ENCODE results near the gene DOK7. TPM values are rescaled to one million over a fixed set of nuclear protein-coding genes. Genes with fewer than 3 reads are reported as not detected.

DOK7 gene
- polyA plus RNA-seq, 3 donors = not detected

DNA sequence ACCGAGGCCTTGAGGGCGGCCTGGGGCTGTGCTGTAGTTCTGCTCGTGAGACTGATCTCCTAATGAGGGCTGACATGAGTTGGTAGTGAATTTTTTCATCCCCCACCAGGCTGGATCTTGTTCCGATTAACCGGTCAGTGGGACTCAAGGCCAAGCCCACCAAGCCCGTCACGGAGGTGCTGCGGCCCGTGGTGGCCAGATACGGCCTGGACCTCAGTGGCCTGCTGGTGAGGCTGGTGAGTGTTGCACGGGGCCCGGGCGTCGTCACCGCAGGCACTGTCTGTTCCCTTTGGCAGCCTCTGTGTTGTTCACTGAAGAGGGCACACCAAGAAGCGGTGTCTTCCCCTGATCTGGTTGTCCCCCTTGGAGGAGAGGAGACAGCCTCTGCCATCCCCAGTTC lies 39.7 kb upstream of the DOK7 start:
- Histone ChIP-seq H3K9me3 (replicated peaks in 1 of 2; ENCODE audit: control insufficient read depth in 1 of 2, insufficient read depth in 1 of 2, low read length in 2 of 2) (no peaks in the 10 kb centered on the region), H3K27ac (ENCODE audit: low read depth in 1 of 2, low read length in 2 of 2) (no peak overlapping the region), H2AFZ (ENCODE audit: insufficient read depth, low read depth, low read length, poor library complexity, severe bottlenecking) (no peak overlapping the region), H3K9ac (ENCODE audit: insufficient read depth, low read length, poor library complexity, severe bottlenecking) (no peak overlapping the region), H4K20me1 (ENCODE audit: insufficient read depth, low read length) (no peaks in the 10 kb centered on the region), H3K36me3 (replicated peaks in 1 of 2; ENCODE audit: control insufficient read depth in 1 of 2, insufficient read depth in 2 of 2, low read length in 2 of 2) (peaks cover 0 to 5% of the 10 kb centered on the region in 2 donors), H3K79me2 (ENCODE audit: insufficient read depth, low read length) (no peaks in the 10 kb centered on the region), H3K4me3 (replicated peaks in 1 of 3; ENCODE audit: low read depth in 2 of 3, low read length in 3 of 3) (no peak overlapping the region), H3K4me1 (ENCODE audit: control insufficient read depth in 1 of 2, insufficient read depth in 2 of 2, low read length in 2 of 2) (no peaks in the 10 kb centered on the region), H3K4me2 (replicated peaks; ENCODE audit: extremely low read depth, low read length, poor library complexity, severe bottlenecking) (no peak overlapping the region), H3K27me3 (ENCODE audit: control insufficient read depth in 2 of 2, insufficient read depth in 2 of 2, low read length in 2 of 2) (no peaks in the 10 kb centered on the region)
- intact Hi-C loops (cut with micrococcal nuclease) = no loop called here
- Mint-ChIP-seq H3K4me1 (no peaks in the 10 kb centered on the region), H3K27ac (peak overlapping the region in 1 of 7 donors; percentile 33), H3K27me3 (ENCODE audit: low read depth in 3 of 3) (peaks cover 0 to 2% (median 0%) of the 10 kb centered on the region in 3 donors), H3K36me3 (peaks cover 10 to 12% of the 10 kb centered on the region in 2 donors), H3K9me3 (peaks cover 0 to 1% (median 0%) of the 10 kb centered on the region in 7 donors), H3K4me3 (no peak overlapping the region)
- TF ChIP-seq, protein P1, sequence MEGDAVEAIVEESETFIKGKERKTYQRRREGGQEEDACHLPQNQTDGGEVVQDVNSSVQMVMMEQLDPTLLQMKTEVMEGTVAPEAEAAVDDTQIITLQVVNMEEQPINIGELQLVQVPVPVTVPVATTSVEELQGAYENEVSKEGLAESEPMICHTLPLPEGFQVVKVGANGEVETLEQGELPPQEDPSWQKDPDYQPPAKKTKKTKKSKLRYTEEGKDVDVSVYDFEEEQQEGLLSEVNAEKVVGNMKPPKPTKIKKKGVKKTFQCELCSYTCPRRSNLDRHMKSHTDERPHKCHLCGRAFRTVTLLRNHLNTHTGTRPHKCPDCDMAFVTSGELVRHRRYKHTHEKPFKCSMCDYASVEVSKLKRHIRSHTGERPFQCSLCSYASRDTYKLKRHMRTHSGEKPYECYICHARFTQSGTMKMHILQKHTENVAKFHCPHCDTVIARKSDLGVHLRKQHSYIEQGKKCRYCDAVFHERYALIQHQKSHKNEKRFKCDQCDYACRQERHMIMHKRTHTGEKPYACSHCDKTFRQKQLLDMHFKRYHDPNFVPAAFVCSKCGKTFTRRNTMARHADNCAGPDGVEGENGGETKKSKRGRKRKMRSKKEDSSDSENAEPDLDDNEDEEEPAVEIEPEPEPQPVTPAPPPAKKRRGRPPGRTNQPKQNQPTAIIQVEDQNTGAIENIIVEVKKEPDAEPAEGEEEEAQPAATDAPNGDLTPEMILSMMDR (IDR thresholded peaks at IDR 0.05) = no peak
- WGBS (ENCODE audit: insufficient coverage) = 98% methylated on average over 13 of the region's 16 CpGs
- DNase-seq = no peak

DNA sequence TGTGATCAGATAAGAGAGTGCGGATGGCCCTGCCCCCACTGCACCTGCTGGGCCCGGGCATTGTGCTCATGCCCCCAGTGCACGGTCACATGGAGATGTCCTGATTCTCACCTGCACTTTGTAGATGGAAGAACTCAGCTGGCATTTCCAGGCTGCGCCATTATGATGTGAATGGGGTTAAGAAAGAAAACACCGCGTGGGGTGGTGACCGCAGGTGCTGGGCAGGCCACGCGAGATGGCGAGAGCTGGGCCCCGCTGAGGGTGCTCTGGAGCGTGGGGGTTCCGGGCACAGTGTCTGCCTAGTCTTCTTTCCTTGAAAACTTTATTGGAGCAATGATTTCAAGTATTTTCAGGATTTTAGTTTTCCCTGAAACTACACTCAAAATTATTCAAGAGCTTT lies 39.2 kb upstream of the DOK7 start:
- Mint-ChIP-seq H3K4me1 (no peaks in the 10 kb centered on the region), H3K27me3 (ENCODE audit: low read depth in 3 of 3) (peaks cover 0 to 2% (median 0%) of the 10 kb centered on the region in 3 donors), H3K9me3 (peaks cover 0 to 1% (median 0%) of the 10 kb centered on the region in 7 donors), H3K36me3 (peaks cover 11 to 12% of the 10 kb centered on the region in 2 donors), H3K27ac (no peak overlapping the region), H3K4me3 (no peak overlapping the region)
- TF ChIP-seq, protein P1 (IDR thresholded peaks at IDR 0.05) = no peak
- H3K4me3 ChIP-seq (replicated peaks in 1 of 3; ENCODE audit: low read depth in 2 of 3, low read length in 3 of 3) = no peak overlapping the region
- no peaks in the 10 kb centered on the region for H4K20me1 ChIP-seq (ENCODE audit: insufficient read depth, low read length)
- 95% methylated on average over 8 of the region's 13 CpGs for WGBS (ENCODE audit: insufficient coverage)
- no peaks in the 10 kb centered on the region for H3K9me3 ChIP-seq (replicated peaks in 1 of 2; ENCODE audit: control insufficient read depth in 1 of 2, insufficient read depth in 1 of 2, low read length in 2 of 2)
- no peaks in the 10 kb centered on the region for H3K79me2 ChIP-seq (ENCODE audit: insufficient read depth, low read length)
- no peak overlapping the region for H3K27ac ChIP-seq (ENCODE audit: low read depth in 1 of 2, low read length in 2 of 2)
- no peaks in the 10 kb centered on the region for H3K4me1 ChIP-seq (ENCODE audit: control insufficient read depth in 1 of 2, insufficient read depth in 2 of 2, low read length in 2 of 2)
- no peak overlapping the region for H3K4me2 ChIP-seq (replicated peaks; ENCODE audit: extremely low read depth, low read length, poor library complexity, severe bottlenecking)
- H2AFZ ChIP-seq (ENCODE audit: insufficient read depth, low read depth, low read length, poor library complexity, severe bottlenecking) = no peak overlapping the region
- no peak for DNase-seq
- H3K27me3 ChIP-seq (ENCODE audit: control insufficient read depth in 2 of 2, insufficient read depth in 2 of 2, low read length in 2 of 2) = no peaks in the 10 kb centered on the region
- no peak overlapping the region for H3K9ac ChIP-seq (ENCODE audit: insufficient read depth, low read length, poor library complexity, severe bottlenecking)
- intact Hi-C loops (cut with micrococcal nuclease) = no loop called here
- H3K36me3 ChIP-seq (replicated peaks in 1 of 2; ENCODE audit: control insufficient read depth in 1 of 2, insufficient read depth in 2 of 2, low read length in 2 of 2) = peaks cover 3 to 5% of the 10 kb centered on the region in 2 donors

Measured in CD14-positive monocyte (primary cell).